Activated CD4-positive, alpha-beta memory T cell treated with anti-CD3 and anti-CD28 coated beads for 36 hours (primary cell): ENCODE results near the gene PC. TPM values are rescaled to one million over a fixed set of nuclear protein-coding genes. Genes with fewer than 3 reads are reported as not detected.
"Not testable (repeated sequence)": the region's sequence is repeated elsewhere in the genome, so short reads cannot be mapped to it uniquely, and the experiment has no call there.

ENCODE experiments used
- CTCF ChIA-PET: fragments of 350-600 bp; sonication (Branson Sonifier 250); formaldehyde crosslinking; loops from one replicate; lab custom pipeline; 2021; ENCODE audit warnings: antibody characterized with exemption, inconsistent platforms; lab: Charles Lee
- POLR2A ChIA-PET: fragments of 350-600 bp; sonication (Branson Sonifier 250); formaldehyde crosslinking; loops from one replicate; lab custom pipeline; 2021; ENCODE audit warnings: antibody characterized with exemption; lab: Charles Lee
- DNase-seq: peaks from one replicate; pipeline ENCODE4 v3.0.0-alpha.2; 2020
- H3K27ac Mint-ChIP-seq: one replicate; pipeline ENCODE4 v1.8.0; 2021; ENCODE audit warnings: mixed read lengths
- H3K27me3 Mint-ChIP-seq: one replicate; pipeline ENCODE4 v1.8.0; 2021; ENCODE audit warnings: mixed read lengths
- H3K36me3 Mint-ChIP-seq: one replicate; pipeline ENCODE4 v1.8.0; 2021; ENCODE audit warnings: mixed read lengths
- H3K4me1 Mint-ChIP-seq: one replicate; pipeline ENCODE4 v1.8.0; 2021; ENCODE audit warnings: low read depth, mixed read lengths
- H3K4me3 Mint-ChIP-seq: one replicate; pipeline ENCODE4 v1.8.0; 2021; ENCODE audit warnings: mild to moderate bottlenecking, mixed read lengths
- H3K9me3 Mint-ChIP-seq: one replicate; pipeline ENCODE4 v1.8.0; 2021; ENCODE audit warnings: mixed read lengths
- intact Hi-C: fragments of 100-400 bp; cut with micrococcal nuclease; formaldehyde crosslinking; loops from one replicate; pipeline ENCODE4 v1.15.1; 2023
- total RNA-seq, 2 experiments: library from RNA; stranded (reverse); gene quantifications; one replicate each; pipeline ENCODE4 v1.2.3, GENCODE V29; 2021

Gene PC
- total RNA-seq, 2 experiments from 2014 or later = 13.1 to 15.3 TPM

DNA sequence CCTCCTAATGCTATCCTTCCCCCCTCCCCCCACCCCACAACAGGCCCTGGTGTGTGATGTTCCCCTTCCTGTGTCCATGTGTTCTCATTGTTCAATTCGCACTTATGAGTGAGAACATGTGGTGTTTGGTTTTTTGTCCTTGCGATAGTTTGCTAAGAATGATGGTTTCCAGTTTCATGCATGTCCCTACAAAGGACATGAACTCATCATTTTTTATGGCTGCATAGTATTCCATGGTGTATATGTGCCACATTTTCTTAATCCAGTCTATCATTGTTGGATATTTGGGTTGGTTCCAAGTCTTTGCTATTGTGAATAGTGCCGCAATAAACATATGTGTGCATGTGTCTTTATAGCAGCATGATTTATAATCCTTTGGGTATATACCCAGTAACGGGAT lies 133.6 kb downstream of the PC start:
- H3K27ac Mint-ChIP-seq, H3K4me1 Mint-ChIP-seq, H3K9me3 Mint-ChIP-seq, H3K4me3 Mint-ChIP-seq, intact Hi-C loops, DNase-seq, H3K27me3 Mint-ChIP-seq, H3K36me3 Mint-ChIP-seq: not testable (repeated sequence)
- ChIA-PET CTCF (interaction anchor here (1.0 kb wide), 1 partner anchor 8 kb away, joined by 3 read pairs; no protein-coding TSS in a partner anchor), POLR2A (interaction anchor here (0.7 kb wide), 1 partner anchor 306 kb away, joined by 3 read pairs; no protein-coding TSS in a partner anchor)

DNA sequence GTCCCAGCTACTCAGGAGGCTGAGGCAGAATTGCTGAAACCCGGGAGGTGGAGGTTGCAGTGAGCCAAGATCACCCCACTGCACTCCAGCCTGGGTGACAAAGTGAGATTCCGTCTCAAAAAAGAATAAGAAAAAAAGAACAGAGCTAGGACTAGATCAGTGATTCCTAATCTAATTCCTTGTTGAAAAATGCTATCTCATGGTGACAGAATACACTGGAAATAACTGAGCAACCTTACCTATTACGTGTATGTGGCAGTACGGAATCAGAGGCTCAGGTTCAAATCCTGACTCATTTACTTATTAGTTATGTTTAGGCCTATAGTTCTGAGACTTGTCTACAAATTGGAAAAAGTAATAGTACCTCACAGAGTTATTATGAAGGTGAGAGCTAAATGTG lies 134.5 kb downstream of the PC start:
- CTCF ChIA-PET = interaction anchor here (1.0 kb wide), 1 partner anchor 9 kb away, joined by 3 read pairs; no protein-coding TSS in a partner anchor
- POLR2A ChIA-PET = interaction anchor here (1.3 kb wide), 1 partner anchor 19 kb away, joined by 3 read pairs; no protein-coding TSS in a partner anchor
- no peak for DNase-seq
- no peaks in the 10 kb centered on the region for H3K27me3 Mint-ChIP-seq
- H3K4me1 Mint-ChIP-seq = no peaks in the 10 kb centered on the region
- intact Hi-C loops = no loop called here
- no peak overlapping the region for H3K27ac Mint-ChIP-seq
- H3K9me3 Mint-ChIP-seq = peaks cover 2% of the 10 kb centered on the region
- H3K36me3 Mint-ChIP-seq = no peaks in the 10 kb centered on the region
- H3K4me3 Mint-ChIP-seq = no peak overlapping the region

DNA sequence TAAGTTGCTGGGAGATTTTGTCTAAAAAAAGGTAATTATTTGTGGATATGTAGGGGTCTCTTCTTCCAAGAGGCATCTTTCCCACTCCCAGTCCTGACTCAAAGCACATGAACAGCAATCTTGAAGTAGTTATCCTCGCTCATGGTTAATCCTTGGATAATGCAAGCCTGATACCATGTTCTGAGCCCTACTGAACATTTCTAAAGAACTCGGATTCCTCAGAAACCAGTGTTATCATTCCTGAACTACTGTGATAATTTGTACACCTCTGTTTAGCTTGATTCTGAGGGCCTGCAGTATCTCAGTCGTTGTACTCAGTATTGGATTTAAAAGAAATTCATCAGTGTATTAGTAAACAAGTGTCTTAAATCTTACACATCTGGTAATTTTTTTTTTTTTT lies 137.3 kb downstream of the PC start:
- intact Hi-C loops = no loop called here
- H3K27ac Mint-ChIP-seq = no peak overlapping the region
- ChIA-PET POLR2A (no interaction called here), CTCF (no interaction called here)
- no peaks in the 10 kb centered on the region for H3K36me3 Mint-ChIP-seq
- no peak overlapping the region for H3K4me3 Mint-ChIP-seq
- H3K27me3 Mint-ChIP-seq = no peaks in the 10 kb centered on the region
- H3K9me3 Mint-ChIP-seq = peaks cover 2% of the 10 kb centered on the region
- DNase-seq = no peak
- H3K4me1 Mint-ChIP-seq = peaks cover 2% of the 10 kb centered on the region

DNA sequence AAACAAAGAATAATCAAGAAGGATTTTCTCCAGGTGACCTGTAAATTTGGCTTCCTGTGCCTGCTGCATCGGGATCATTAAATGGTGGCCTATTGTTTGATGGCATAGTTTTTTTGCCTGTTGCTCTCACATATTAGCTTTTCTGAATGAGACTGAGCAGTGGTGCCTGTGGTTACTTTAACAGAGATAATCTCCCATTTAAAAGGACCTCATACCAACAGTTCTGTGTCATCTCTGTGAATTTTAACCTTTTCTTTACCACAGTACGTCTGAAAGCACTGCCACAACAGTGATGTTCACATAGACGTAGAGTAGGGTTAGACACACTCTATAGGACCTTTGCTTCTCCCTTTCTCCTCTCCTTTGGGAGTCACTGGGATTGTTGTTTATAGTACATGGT lies 137.8 kb downstream of the PC start:
- H3K4me1 Mint-ChIP-seq = peaks cover 7% of the 10 kb centered on the region
- H3K4me3 Mint-ChIP-seq = no peak overlapping the region
- CTCF ChIA-PET = no interaction called here
- H3K27me3 Mint-ChIP-seq = no peaks in the 10 kb centered on the region
- no peak for DNase-seq
- POLR2A ChIA-PET = no interaction called here
- no peak overlapping the region for H3K27ac Mint-ChIP-seq
- no peaks in the 10 kb centered on the region for H3K36me3 Mint-ChIP-seq
- intact Hi-C loops = no loop called here
- H3K9me3 Mint-ChIP-seq = peaks cover 2% of the 10 kb centered on the region

DNA sequence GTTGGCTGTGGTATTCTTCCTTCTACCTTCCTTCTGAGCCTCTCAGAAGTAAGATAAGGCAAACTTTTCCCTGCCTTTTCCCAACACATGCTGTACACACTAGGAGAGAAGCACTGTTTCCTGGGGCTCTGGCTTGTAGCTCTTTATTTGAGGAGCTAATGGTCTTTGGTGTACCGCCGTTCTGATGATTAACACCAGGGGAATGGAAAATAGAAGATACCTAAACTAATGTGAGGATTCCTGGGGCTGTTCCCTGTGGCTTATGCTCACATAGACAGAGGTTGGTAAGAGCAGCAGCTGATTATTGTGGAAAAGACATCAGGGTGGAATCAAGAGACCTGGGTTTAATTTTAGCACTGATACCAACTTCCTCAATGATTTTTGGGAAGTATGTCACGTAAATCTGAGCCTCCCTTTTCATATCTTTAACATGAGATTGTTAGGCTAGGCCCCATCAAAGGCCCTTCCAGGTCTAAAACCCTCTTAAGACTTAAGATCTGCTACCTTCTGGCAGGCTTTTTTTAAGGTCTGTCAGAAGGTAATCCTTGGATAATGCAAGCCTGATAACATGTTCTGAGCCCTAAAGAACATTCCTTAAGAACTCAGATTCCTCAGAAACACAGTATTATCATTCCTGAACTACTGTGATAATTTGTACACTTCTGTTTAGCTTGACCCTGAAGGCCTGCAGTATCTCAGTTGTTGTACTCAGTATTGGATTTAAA lies 139.8 kb downstream of the PC start:
- DNase-seq = no peak
- no peak overlapping the region for H3K4me3 Mint-ChIP-seq
- H3K27ac Mint-ChIP-seq = no peak overlapping the region
- intact Hi-C loops = no loop called here
- ChIA-PET POLR2A (no interaction called here), CTCF (interaction anchor here (0.6 kb wide), 1 partner anchor 203 kb away, joined by 3 read pairs; no protein-coding TSS in a partner anchor)
- no peaks in the 10 kb centered on the region for H3K9me3 Mint-ChIP-seq
- peaks cover 7% of the 10 kb centered on the region for H3K4me1 Mint-ChIP-seq
- H3K27me3 Mint-ChIP-seq = no peaks in the 10 kb centered on the region
- no peaks in the 10 kb centered on the region for H3K36me3 Mint-ChIP-seq

DNA sequence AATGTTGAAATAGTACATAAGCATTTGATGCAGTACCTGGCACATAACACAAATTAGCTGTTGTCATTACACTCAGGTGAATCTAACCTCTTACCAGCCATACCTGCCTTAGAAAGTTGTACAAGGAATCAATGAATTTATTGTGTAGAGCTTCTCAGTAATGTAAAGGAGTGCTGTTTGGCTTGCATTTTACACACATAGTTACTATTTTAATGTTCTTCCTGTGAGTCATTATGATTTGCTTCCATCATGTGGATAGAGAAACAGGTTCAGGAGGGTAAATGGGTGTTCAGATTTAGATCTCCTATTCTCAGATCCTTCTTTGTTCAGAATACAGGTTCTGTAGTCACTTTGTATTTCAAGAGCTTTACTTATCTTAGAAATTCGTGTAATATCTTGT lies 142.5 kb downstream of the PC start:
- Mint-ChIP-seq H3K4me1 (peaks cover 7% of the 10 kb centered on the region), H3K27me3 (no peaks in the 10 kb centered on the region), H3K27ac (no peak overlapping the region), H3K4me3 (no peak overlapping the region), H3K36me3 (no peaks in the 10 kb centered on the region), H3K9me3 (no peaks in the 10 kb centered on the region)
- CTCF ChIA-PET = no interaction called here
- DNase-seq = no peak
- intact Hi-C loops = no loop called here
- POLR2A ChIA-PET = no interaction called here

DNA sequence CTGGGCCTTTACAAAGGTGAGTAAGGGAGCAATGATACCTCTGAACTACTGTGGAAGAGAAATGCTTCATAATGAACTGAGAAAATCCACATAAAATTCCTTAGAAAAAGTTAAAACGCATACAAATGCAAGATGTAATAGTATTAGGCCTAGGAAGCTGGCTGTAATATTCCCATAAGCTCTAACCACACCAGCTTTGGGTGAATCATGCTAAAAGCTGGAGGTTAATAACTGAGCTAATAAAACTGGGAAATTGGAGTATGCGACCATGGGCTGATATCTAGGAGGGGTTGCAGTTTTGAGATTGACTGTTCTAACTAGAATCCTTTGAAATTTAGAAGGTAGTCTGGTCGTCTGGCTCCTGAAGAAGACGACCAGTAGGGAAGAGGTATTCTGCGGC lies 143.5 kb downstream of the PC start:
- H3K9me3 Mint-ChIP-seq = no peaks in the 10 kb centered on the region

DNA sequence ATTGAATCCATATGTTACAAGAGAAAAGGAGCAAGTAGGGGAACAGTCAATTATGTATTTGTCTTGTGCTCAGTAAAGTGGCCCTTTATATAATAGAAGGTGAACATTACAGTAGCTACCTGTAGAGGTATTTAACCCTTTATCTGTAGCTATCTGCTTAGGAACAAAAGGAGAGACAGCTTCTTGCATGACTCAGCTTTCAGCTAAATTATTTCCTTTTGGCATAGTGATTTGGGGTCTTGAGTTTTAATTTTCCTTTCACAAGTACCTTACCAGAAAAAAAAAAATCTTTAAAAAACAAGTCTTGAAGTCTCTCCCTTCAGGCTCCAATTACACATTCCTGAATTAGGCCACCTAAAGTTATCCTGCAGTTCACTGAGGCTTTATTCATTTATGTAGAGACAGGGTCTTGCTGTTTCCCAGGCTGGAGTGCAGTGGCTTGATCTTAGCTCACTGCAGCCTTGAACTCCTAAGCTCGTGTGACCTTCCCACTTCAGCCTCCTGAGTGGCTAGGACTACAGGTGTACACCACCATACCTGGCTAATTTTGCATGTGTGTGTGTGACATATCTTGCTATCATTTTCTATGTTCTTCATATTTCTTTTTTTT lies 147.5 kb downstream of the PC start:
- no peaks in the 10 kb centered on the region for H3K36me3 Mint-ChIP-seq
- H3K27me3 Mint-ChIP-seq = no peaks in the 10 kb centered on the region
- no peak overlapping the region for H3K4me3 Mint-ChIP-seq
- H3K27ac Mint-ChIP-seq = no peak overlapping the region
- CTCF ChIA-PET = no interaction called here
- POLR2A ChIA-PET = interaction anchor here (0.5 kb wide), 1 partner anchor 385 kb away, joined by 4 read pairs; no protein-coding TSS in a partner anchor
- peaks cover 3% of the 10 kb centered on the region for H3K4me1 Mint-ChIP-seq
- intact Hi-C loops = no loop called here
- no peaks in the 10 kb centered on the region for H3K9me3 Mint-ChIP-seq
- DNase-seq = no peak

More for the DNA sequence above, 143.5 kb downstream of the PC start:
- intact Hi-C loops = no loop called here
- H3K36me3 Mint-ChIP-seq = no peaks in the 10 kb centered on the region
- no peak overlapping the region for H3K27ac Mint-ChIP-seq
- CTCF ChIA-PET = interaction anchor here (1.4 kb wide), 1 partner anchor 428 kb away, joined by 3 read pairs; no protein-coding TSS in a partner anchor
- no peaks in the 10 kb centered on the region for H3K27me3 Mint-ChIP-seq
- DNase-seq = no peak
- POLR2A ChIA-PET = no interaction called here
- H3K4me3 Mint-ChIP-seq = no peak overlapping the region
- H3K4me1 Mint-ChIP-seq = peaks cover 7% of the 10 kb centered on the region

DNA sequence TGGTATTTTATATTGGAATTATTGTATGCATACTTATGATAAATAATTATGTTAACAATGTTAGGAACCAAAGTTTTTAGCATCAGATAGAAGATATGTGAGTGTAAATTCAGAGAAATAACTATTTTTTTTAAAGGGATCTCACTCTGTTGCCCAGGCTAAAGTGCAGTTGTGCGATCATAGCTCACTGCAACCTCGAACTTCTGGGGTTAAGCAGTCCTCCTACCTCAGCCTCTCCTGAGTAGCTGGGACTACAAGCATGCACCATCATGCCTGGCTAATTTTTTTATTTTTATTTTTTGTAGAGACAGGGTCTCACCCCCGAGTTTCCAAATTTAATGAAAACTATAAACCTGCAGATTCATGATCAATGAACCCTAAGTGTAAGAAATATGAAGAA lies 148.6 kb downstream of the PC start:
- Mint-ChIP-seq H3K9me3 (no peaks in the 10 kb centered on the region), H3K4me3 (no peak overlapping the region), H3K4me1 (no peaks in the 10 kb centered on the region), H3K27me3 (no peaks in the 10 kb centered on the region), H3K27ac (no peak overlapping the region), H3K36me3 (no peaks in the 10 kb centered on the region)
- DNase-seq = no peak
- CTCF ChIA-PET = no interaction called here
- POLR2A ChIA-PET = no interaction called here
- intact Hi-C loops = no loop called here

DNA sequence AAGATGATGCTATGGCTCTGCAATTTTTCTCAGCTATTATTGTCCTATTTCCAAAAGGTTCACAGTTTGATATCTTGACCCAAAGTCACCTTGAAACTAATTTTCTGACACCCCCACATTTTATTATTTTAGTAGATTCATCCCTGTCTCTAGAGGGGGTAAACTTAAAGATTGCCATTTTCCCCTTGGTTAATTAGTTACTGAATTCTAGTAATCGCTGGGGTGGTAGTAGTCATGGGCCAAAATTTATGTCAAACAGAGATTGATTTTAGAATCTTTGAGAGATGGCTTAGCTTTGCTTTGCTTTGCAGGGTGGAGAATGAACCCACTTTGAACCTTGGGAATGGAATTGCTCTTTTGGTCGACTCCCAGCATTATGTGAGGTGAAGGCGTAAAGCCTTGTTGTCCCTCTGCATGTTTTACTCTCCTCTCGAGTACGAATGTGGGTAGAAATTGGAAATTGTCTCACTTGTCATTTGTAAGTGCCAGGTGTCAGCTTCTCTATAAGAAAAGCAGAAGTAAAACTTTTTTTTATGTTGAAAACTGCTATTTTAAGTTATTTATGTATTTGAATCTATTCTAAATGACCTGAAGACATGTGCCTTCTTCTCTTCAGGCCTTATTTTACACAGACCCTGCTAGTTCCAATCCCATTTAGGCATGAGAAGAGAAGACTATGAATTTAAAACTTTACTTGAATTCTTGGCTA lies 157.3 kb downstream of the PC start:
- POLR2A ChIA-PET = no interaction called here
- DNase-seq = no peak
- Mint-ChIP-seq H3K36me3 (peaks cover 2% of the 10 kb centered on the region), H3K27ac (no peak overlapping the region), H3K4me1 (no peaks in the 10 kb centered on the region), H3K27me3 (no peaks in the 10 kb centered on the region), H3K4me3 (no peak overlapping the region), H3K9me3 (no peaks in the 10 kb centered on the region)
- CTCF ChIA-PET = interaction anchor here (1.0 to 1.1 kb wide), 2 partner anchors 72 to 81 kb away, joined by 3 read pairs; partner anchors contain the start of gene SPTBN2
- intact Hi-C loops = no loop called here

DNA sequence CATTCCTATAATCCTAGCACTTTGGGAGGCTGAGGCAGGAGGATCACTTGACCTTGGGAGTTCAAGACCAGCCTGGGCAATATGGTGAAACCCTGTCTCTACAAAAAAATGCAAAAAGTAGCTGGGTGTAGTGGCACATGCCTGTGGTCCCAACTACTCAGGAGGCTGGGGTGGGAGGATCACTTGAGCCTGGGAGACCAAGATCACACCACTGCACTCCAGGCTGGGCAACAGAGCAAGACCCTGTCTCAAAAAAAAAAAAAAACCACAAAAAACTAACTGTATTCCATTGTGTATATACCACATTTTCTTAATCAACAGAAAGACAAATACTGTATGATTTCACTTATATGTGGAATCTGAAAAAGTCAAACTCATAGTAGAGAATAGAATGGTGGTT lies 158.4 kb downstream of the PC start:
- H3K4me3 Mint-ChIP-seq, H3K27me3 Mint-ChIP-seq, DNase-seq, POLR2A ChIA-PET, H3K4me1 Mint-ChIP-seq, H3K27ac Mint-ChIP-seq, H3K36me3 Mint-ChIP-seq, H3K9me3 Mint-ChIP-seq: not testable (repeated sequence)
- intact Hi-C loops = loop anchor here (10.0 kb wide), 1 partner anchor 75 kb away; the partner anchor contains the start of gene SPTBN2
- CTCF ChIA-PET = interaction anchor here (0.7 to 1.1 kb wide), 3 partner anchors 71 to 411 kb away, joined by 3 read pairs; partner anchors contain the start of gene SPTBN2
